Stimulated activated CD4-positive, alpha-beta T cell treated with anti-CD3 and anti-CD28 coated beads, Interleukin-4, amount 100 ng/mL, for 48 hours (primary cell): Measurements from ENCODE around the gene MAP3K5.
"Not testable (repeated sequence)": the region's sequence is repeated elsewhere in the genome, so short reads cannot be mapped to it uniquely, and the experiment has no call there.

Experiments
- DNase-seq, 2 donors: peaks; one replicate each; pipeline ENCODE4 v3.0.0-alpha.2; 2020; ENCODE audit warnings: low read depth in 2 of 2

Gene MAP3K5, protein sequence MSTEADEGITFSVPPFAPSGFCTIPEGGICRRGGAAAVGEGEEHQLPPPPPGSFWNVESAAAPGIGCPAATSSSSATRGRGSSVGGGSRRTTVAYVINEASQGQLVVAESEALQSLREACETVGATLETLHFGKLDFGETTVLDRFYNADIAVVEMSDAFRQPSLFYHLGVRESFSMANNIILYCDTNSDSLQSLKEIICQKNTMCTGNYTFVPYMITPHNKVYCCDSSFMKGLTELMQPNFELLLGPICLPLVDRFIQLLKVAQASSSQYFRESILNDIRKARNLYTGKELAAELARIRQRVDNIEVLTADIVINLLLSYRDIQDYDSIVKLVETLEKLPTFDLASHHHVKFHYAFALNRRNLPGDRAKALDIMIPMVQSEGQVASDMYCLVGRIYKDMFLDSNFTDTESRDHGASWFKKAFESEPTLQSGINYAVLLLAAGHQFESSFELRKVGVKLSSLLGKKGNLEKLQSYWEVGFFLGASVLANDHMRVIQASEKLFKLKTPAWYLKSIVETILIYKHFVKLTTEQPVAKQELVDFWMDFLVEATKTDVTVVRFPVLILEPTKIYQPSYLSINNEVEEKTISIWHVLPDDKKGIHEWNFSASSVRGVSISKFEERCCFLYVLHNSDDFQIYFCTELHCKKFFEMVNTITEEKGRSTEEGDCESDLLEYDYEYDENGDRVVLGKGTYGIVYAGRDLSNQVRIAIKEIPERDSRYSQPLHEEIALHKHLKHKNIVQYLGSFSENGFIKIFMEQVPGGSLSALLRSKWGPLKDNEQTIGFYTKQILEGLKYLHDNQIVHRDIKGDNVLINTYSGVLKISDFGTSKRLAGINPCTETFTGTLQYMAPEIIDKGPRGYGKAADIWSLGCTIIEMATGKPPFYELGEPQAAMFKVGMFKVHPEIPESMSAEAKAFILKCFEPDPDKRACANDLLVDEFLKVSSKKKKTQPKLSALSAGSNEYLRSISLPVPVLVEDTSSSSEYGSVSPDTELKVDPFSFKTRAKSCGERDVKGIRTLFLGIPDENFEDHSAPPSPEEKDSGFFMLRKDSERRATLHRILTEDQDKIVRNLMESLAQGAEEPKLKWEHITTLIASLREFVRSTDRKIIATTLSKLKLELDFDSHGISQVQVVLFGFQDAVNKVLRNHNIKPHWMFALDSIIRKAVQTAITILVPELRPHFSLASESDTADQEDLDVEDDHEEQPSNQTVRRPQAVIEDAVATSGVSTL (N-terminal part only)

DNA sequence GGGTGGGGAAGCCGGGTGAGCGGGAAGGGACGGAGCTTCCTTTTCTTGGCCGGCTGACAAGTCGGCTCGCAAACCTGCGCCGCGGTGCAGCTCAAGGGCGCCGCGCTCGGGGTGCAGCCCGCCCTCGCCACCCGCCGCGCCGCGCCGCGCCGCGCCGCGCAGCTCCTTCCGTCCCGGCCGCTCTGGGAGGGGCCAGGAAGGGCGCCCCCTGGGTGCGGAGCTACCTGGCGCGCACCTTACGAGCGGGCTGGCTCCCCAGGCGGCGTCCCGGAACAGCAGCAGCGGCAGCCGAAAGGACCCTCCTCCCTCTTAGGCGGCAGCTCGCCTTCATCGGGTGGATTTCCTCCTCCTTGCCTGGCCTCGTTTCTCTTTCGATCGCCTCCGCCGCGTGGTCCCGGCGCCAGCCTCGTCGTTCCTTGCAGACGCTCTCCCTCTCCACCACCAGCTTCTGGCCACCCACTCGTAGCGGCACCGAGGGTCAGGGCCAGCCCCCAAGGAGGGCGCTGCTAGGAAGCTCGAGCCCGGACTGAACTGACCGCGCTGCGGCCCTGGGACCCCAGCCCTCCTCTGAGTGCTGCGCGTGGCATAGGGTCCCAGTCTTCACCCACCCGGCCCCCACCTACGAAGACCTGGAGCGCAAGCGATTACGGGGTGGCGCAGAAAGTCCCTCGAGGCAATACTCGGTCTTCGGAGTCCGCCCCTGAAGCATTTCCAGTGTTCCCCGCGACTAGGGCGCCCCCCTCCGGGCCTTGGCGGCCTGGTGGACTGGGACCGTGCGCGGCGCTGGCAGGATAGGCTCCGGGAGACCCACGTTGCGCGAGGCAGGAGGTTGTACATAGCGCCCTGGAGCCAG lies at the start of gene MAP3K5:
Gene MAP3K5, minus strand, starts transcription at position 68 of the 853 bp plus-strand sequence. CDS start 320 bp downstream, outside the sequence.
- DNase-seq = peak; percentile 90 to 93

DNA sequence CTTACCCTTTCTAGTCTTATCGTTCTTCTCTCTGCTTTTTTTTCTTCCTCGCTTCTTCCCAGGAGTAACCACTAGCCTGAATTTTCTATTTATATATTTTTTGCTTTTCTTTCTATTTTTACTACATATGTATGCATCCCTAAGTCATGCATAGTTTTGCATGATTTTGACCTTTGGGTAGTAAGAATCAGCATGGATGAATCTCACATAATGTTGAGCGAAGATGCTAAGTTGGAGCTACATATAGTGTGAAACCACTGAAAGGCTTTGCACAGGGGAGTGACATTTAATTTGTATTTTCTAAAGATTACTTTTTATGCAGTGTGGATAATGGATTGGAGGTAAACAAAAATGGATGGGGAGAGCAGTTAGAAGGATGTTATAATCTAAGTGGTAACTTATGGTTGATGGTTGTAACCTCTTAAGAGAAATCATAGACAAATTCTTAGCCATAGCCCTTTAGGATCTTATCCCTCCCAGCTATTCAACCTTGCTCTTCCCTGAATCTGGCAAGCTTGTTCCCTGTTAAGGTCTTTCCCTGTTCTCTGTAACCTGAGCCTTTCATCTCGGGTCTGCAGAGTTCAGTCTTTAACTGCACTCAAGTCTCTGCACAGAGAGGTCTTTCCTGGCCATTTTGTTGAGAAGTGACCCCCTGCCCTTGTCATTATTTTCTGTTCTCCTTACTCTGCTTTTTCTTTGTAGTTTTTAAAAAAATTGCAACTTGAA lies 48.2 kb upstream of the MAP3K5 start:
- no peak for DNase-seq

DNA sequence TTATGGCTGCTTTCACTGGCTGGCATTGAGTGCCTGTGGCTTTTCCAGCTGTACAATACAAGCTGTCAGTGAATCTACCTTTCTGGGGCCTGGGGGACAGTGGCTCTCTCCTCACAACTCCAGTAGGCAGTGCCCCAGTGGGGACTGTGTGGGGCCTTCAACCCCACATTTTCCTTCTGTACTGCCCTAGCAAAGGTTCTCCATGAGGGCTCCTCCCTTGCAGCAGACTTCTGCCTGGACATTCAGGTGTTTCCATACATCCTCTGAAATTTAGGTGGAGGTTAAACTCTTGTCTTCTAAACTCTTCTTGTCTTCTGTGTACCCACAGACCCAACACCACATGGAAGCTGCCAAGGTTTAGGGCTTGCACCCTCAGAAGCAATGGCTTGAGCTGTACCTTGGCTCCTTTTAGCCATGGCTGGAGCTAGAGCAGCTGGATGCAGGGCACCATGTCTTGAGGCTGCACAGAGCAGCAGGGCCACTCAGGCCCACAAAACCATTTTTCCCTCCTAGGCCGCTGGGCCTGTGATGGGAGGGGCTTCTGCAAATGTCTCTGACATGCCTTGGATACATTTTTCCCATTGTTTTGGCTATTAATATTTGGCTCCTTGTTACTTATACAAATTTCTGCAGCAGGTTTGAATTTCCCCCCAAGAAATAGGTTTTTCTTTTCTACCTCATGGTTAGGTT lies 39.7 kb upstream of the MAP3K5 start:
- no peak for DNase-seq

DNA sequence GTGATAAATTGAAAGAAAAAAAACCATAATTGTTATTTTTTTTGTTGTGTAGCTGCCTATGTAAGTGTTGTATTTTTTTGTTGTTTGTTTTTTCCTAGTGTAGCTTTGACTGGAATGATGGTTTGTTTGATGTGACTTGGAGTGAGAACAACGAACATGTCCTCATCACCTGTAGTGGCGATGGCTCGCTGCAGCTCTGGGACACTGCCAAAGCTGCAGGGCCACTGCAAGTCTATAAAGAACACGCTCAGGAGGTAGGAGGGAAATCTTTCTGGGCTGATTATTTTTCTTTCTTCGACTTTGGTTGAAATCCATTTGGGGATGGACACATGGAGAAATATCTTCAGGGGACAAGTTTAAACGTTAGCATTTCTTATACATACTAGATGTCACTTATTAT lies 33.9 kb upstream of the MAP3K5 start:
- DNase-seq = no peak

DNA sequence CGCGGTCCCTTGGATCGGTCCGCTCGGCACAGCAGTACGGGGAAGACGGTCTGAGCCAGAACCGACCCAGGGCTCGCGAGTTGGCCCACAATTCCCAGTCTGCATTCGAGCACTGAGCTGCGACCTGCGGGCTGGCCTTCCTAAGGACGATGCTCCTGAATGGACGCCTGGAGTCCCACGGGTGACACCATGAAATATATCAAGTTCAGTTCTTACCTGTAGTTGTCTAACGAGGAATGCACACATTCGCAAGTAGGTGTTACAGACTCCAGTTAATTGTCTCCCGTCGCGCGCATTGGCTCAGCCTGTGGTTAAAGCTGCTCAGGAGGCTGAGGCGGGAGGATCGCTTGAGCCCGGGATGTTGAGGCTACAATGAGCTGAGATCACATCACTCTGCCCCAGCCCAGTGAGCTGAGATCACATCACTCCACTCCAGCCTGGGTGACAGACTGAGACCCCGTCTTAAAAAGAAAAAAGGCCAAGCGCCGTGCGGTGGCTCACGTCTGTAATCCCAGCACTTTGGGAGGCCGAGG lies 30.9 kb upstream of the MAP3K5 start:
- no peak for DNase-seq

DNA sequence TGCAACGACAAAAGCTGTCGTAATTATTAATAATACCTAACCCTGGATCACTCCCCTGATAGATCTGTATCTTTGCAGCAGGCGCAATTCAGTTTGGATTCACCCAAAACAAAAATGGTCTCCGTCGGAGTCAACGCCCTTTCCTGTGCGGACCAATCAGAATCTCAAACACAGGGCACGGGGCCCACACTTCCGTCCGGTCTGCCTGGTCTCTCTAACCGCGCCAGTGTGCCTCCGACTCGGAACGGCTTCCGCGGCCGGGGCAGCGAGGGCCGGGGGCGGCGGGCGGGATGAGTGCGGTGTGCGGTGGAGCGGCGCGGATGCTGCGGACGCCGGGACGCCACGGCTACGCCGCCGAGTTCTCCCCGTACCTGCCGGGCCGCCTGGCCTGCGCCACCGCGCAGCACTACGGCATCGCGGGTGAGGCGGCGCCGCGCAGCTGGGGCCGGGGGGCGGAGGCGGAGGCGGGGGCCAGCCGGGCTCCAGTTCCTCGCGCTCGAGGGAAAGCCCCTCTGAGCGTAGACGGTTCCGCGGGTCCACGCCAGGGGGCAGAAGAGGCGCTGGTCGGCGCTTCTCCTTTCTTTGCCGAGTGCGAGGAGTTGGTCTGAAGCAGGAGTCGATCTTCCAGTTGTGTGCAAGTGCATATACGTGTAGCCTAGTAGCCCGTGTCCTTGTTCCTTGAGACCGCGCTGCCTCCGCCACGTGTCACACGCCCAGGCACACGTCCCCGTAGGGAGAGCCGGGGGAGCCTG lies 30.3 kb upstream of the MAP3K5 start, which contains the start of gene PEX7:
Gene PEX7, plus strand, starts transcription at position 217 of the 752 bp plus-strand sequence. Its CDS starts 74 bp downstream, at position 291.
- peak; percentile 79 to 84 for DNase-seq

DNA sequence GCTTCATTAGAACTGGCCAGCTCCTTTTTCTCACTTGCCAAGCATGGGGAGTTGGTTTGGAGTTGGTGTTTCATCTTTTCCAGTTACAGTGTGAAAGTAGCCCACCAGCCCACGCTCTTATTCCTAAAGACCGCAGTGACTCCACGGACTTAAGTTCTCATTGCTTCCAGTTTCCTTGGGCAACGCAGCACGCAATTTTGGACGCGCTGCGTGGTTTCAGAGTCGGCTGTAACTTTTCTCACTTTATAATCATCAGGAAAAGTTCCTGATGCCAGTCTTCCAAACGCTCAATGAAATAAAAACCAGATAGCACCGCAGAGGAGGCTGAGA lies 29.7 kb upstream of the MAP3K5 start:
- DNase-seq = peak; percentile 4 to 11

DNA sequence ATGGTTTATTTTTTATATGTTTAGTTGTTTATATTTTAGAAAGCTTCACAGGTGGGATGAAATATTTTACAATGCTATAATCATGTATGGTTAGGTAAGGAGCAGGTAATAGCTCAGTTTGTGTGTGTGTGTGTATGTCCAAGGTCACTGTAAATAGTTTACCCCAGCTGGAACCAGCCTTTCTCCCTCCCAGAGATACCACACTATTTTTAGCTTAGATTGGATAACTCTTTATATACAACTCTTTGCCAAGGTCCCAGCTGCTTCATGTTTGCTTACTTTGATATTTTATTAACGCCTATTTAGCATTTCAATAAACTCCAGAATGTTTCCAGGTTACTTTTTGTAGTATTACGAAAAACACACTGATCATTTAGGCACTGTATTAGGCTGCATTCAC lies 28.3 kb upstream of the MAP3K5 start:
- no peak for DNase-seq

DNA sequence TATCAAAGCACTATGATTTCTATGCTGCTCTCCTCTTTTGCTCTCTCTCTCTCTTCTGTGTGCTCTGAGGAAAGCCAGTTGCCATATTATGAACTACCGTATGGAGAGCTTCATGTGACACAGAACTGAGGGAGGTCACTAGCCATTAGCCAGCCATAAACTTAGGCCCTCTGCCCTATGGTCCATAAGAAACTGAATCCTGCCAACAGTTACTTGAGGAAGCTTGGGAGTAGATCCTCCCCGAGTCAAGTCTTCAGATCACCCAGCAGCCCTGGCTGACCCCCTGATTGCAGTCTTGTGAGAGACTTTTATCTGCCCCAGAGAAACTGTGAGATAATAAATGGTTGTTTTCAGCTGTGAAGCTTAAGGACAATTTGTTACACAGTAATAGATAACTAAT lies 24.4 kb upstream of the MAP3K5 start:
- no peak for DNase-seq

DNA sequence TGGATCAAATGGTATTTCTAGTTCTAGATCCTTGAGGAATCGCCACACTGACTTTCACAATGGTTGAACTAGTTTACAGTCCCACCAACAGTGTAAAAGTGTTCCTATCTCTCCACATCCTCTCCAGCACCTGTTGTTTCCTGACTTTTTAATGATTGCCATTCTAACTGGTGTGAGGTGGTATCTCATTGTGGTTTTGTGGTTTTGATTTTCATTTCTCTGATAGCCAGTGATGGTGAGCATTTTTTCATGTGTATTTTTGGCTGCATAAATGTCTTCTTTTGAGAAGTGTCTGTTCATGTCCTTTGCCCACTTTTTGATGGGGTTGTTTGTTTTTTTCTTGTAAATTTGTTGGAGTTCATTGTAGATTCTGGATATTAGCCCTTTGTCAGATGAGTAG lies 23.3 kb upstream of the MAP3K5 start:
- DNase-seq = not testable (repeated sequence)

DNA sequence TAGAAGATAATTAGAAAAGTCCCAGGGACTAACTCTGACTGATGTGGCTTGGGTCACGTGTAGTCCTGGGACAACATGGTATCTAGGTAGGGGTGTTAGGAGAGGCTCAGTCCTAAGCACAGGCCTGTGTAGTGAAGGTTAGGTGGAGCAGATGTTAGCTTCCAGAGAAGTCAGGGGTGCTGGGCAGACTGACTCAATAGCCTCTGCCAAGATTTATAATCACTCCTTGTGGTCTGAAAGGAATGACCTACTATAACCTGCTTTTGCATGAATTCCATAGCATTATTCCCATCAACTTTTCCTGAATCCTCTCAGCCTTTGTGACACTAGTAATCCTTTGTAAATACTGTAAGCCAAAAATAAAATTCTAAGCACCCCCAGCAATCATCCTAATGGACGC lies 19.9 kb upstream of the MAP3K5 start:
- no peak for DNase-seq

DNA sequence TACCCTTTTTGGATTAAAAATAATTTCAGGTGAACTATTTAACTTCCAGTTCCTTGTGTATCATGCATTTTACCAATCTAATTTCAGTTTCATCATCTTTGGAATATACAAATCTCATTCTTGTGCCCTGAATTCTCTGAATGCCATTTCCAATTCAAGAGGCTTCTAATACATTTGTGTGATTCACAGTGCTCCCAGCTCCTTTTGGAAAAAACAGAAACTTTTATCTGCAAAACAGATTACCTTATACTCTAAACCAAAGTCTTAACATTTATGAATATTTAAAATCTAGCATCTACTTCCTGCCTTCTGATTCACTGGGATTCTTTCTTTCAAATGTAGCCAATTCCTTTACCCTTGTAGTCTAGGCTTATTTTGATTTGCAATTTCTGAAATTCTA lies 19.0 kb upstream of the MAP3K5 start:
- no peak for DNase-seq

DNA sequence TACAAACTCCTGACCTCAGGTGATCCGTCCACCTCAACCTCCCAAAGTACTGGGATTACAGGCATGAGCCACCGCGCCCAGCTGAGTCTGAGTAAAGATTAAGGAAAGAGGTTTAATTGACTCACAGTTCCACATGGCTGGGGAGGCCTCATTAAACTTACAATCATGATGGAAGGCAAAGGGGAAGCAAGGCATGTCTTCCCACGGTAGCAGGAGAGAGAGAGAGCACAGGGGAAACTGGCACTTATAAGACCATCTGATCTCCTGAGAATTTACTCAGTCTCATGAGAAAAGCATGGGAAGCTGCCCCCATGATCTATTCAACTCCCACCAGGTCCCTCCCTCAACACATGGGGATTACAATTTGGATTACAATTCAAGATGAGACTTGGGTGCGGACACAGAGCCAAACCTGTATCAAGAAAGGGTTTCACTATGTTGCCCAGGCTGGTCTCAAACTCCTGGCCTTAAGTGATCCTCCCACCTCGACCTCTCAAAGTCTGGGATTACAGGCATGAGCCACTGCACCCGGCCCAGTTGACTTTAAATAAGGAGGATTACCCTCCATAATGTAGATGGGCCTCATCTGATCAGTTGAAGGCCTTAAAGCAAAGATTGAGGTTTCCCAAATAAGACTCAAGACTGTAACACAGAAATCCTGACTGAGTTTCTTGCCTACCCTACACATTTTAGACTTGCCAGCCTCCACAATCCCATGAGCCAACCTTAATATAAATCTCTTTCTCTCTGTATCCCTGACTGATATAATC lies 17.0 kb upstream of the MAP3K5 start:
- DNase-seq = no peak

DNA sequence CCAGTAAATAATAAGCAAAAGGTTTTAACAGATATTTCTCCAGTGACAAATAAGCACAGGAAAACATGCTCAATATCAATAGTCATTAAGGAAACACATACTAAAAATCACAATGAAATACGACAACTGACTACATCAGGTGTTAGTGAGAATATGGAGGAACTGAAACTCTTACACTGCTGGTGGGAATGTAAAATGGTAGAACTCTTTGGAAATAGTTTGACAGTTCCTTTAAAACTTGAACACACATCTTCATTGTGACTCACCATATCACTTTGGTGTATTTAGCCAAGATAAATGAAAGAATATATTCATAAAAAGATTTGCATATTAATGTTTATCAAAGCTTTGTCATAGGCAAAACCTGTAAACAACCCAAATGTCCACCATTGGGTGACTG lies 11.3 kb upstream of the MAP3K5 start:
- no peak for DNase-seq

DNA sequence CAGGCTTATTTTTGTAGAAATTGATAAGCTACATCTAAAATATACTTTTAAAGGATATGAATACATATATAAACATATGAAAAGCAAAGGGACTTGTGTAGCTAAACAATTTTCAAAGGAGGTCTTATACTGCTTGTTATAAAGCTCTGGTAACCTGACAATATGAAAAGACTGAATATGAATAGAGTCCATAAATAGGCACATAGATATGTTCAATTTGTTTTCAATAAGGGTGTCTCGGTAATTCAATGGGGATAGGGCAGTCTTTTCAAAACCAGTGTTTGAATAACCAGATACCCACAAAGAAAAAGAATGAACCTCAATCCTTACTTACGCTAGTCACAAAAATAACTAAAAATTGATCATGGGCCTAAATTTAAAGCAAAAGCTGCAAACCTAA lies 9.3 kb upstream of the MAP3K5 start:
- DNase-seq = no peak

DNA sequence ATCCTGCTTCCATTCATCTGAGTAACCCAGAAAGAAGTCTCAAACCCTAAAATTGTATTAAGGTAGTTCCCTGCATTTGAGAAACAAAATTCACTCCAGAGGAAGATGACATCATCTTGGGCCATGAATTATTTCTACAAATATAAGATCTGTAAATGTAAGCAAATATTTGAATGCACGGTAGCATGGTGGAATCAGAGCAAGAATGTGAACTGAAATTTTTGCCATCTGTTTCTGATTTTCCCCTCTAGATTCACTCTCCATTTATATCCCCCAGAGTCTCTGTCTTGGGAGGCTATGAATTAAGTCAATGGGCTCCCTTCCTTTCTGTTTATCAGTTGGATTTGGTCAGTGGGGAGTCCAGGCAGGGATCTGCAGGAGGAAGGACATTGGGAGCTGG lies 5.8 kb upstream of the MAP3K5 start:
- DNase-seq = no peak

DNA sequence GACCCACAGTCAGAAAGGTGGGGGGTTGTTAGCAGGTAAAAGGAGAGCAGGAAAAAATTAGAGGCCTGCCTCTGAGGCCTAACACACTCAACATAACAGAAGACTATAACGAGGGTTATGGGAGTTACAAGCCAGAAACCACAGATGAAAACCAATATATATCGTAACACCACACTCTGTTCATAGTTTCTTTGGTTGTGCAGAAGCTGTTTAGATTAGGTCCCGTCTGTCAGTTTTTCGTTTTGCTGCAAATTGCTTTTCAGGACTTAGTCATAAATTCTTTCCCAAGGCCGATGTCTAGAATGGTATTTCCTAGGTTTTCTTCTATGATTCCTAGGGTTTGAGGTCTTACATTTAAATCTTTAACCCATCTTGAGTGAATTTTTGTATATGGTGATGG lies 3.7 kb upstream of the MAP3K5 start:
- no peak for DNase-seq

DNA sequence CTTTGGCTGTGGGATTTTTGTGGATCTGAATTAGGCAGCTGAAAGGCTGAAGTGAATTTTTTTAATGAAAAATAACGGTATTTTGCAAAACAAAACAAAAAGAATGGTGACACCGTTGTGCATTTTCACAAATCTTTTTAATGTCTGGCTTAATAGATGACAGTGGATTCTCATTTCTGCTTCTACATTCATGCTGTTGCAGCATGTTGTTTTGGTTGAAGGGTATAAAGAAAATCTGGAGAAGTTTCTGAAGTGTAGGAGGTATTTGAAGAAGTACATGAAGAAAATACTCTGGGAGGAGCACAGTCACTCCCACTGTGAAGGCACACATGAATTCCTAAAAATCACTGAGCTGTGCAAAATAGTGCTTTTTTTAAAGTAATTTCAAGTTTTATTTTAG lies 3.1 kb upstream of the MAP3K5 start:
- no peak for DNase-seq
